PFSK-1 (cell line): ENCODE results near the gene STAC3.

Source experiments
- FOXP2 ChIP-seq: optimal IDR thresholded peaks from 2 replicates; pipeline ENCODE3; 2011; ENCODE audit warnings: borderline replicate concordance, control low read depth, inconsistent platforms; ENCODE audit not compliant: insufficient read depth; ENCODE audit errors: extremely low read length, extremely low read depth
- POLR2AphosphoS5 ChIP-seq: IDR thresholded peaks from 2 replicates; pipeline ENCODE4 v1.6.1; 2012; ENCODE audit warnings: low read depth, mild to moderate bottlenecking, control low read depth, low read length, moderate library complexity
- SIN3A ChIP-seq: IDR thresholded peaks from 2 replicates; pipeline ENCODE4 v1.6.1; 2012; ENCODE audit warnings: mild to moderate bottlenecking, low read length, moderate library complexity, borderline replicate concordance; ENCODE audit not compliant: insufficient read depth
- TAF1 ChIP-seq: IDR thresholded peaks from 2 replicates; pipeline ENCODE4 v1.6.1; 2012; ENCODE audit warnings: low read length, control low read depth, borderline replicate concordance; ENCODE audit not compliant: insufficient read depth
- TF ChIP-seq, protein P1 (sequence below), 2 experiments: IDR thresholded peaks; 2 replicates each; pipeline versions ENCODE4 v1.6.1 to v1.8.0; 2011 to 2012; ENCODE audit warnings: low read depth in 2 of 2, low read length in 2 of 2, control low read depth in 1 of 2, inconsistent platforms in 1 of 2, mild to moderate bottlenecking in 1 of 2, moderate library complexity in 1 of 2; ENCODE audit not compliant: insufficient read depth in 1 of 2

STAC3 gene

DNA sequence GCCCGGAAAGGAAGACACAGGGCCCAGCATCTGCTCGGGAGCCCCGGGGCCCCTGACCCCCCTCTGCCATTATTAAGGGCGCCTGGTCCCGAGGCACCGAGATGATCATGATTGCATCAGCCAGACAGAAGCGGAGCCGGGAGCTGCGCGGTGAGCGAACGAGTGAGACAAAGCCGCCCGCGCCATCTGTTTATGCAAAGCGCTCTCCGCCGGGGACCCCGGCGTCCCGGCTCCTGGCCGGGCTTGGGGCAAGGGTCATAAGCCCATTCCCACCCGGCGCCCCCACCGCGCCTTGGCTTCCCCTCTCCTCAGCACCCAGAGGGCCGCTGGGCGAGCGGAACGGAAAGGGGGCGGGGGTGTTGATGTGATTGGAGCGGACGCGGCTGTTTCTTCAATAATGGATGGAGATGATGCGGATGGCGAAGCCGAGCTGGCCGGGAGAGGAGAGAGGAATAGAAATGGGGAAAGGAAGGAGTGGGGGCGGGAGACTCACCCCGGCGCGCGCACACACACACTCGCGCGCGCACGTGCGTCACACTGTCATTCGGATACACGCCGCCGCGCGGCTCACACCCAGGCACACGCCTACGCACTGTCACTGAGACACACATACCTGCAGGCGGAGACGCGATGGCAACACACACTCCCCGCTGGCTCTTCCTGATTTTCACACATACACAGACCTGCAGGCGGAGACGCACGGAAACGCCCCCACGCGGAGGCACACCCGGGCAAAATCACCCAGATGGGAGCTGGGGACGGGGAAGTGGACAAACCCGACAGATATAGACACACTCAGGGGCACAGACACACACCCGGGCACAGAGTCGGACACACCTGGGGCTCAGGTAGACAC is 10.7 kb downstream of the STAC3 start:
- TF ChIP-seq SIN3A (peak; percentile 44; the same call in 1 of the 2 replicates), POLR2AphosphoS5 (no peak)

DNA sequence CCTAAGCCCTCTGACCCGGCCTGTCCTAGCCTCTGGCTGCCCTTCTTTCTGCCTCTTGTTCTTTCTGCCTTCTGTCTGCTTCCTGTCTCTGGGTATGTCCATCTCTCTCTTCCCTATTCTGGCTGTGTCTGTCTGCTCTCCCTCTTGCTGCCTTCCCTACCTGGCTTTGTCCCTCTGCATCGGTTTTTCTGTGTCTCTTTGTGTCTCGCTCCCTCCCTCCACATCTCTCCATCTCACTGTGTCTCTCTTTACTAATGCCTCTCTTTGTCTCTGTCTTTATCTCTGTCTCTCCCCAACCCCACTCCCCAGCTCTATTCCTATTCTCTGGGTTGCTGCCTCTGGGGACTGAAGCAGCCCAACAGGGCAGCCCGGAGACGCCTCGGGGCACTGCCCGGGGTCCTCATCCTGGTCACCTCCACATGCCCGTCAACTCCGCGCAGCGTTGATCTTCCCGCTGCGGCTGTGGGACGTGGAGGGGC is 11.4 kb downstream of the STAC3 start:
- TF ChIP-seq TAF1: no peak
- no peak for TF ChIP-seq SIN3A
- TF ChIP-seq, protein P1, sequence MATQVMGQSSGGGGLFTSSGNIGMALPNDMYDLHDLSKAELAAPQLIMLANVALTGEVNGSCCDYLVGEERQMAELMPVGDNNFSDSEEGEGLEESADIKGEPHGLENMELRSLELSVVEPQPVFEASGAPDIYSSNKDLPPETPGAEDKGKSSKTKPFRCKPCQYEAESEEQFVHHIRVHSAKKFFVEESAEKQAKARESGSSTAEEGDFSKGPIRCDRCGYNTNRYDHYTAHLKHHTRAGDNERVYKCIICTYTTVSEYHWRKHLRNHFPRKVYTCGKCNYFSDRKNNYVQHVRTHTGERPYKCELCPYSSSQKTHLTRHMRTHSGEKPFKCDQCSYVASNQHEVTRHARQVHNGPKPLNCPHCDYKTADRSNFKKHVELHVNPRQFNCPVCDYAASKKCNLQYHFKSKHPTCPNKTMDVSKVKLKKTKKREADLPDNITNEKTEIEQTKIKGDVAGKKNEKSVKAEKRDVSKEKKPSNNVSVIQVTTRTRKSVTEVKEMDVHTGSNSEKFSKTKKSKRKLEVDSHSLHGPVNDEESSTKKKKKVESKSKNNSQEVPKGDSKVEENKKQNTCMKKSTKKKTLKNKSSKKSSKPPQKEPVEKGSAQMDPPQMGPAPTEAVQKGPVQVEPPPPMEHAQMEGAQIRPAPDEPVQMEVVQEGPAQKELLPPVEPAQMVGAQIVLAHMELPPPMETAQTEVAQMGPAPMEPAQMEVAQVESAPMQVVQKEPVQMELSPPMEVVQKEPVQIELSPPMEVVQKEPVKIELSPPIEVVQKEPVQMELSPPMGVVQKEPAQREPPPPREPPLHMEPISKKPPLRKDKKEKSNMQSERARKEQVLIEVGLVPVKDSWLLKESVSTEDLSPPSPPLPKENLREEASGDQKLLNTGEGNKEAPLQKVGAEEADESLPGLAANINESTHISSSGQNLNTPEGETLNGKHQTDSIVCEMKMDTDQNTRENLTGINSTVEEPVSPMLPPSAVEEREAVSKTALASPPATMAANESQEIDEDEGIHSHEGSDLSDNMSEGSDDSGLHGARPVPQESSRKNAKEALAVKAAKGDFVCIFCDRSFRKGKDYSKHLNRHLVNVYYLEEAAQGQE (IDR thresholded peaks at IDR 0.05; ENCODE audit: insufficient read depth in 1 of 2, low read depth in 2 of 2, low read length in 2 of 2): no peak
- no peak for TF ChIP-seq POLR2AphosphoS5
- no peak for TF ChIP-seq FOXP2

GRCh38 chr12:57238854-57239554 is 12.0 kb downstream of the STAC3 start:
- TF ChIP-seq POLR2AphosphoS5 (peak; percentile 61), TAF1 (no peak)

DNA sequence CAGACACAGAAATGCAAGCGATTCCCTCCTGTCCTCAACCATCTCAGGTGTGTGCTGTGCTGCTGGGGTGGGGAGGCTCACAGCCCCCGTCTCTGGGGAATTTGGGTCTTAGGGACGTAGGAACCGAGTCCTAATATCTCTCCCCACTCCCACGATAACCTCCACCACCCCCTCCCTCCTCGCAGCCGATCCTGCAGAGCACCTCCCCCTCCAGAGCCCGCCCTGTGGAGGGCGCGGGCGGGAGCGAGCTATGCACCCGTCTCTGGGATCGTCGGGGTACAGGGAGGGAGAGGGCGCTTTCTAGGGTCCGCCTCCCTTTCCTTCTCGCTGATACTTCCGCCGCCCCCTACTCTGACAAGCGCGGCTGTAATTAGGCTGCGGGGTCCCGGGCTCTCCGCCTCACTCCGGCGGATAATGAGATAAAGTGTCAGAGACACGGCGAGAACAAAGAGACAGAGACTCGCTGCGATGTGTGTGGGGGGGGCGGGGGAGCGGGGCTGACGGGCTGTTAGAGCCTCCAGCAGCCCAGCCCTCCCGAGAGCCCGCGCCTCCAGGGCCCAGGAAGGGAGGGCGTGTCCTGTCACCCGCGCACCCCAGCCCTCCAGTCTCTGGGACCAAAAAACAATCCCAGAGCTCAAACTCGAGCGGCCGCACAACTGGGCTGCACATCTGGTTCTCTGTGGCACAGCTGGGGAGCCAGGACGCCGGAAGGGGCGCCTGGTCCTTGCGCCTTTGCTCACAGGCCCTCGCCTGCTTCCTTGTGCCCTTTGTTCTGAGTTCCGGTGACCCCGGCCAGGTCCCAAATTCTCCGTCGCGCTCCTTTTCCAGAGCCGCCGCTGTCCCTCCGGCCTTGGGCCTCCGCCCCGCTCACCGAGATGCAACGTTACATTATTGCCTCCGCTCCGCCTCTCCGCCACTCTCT is 12.8 kb downstream of the STAC3 start:
- TF ChIP-seq TAF1: no peak
- no peak for TF ChIP-seq POLR2AphosphoS5
- TF ChIP-seq SIN3A: no peak
- TF ChIP-seq FOXP2: no peak
- TF ChIP-seq, protein P1 (IDR thresholded peaks at IDR 0.05; ENCODE audit: insufficient read depth in 1 of 2, low read depth in 2 of 2, low read length in 2 of 2): no peak

- TF ChIP-seq TAF1: no peak
- no peak for TF ChIP-seq FOXP2
- no peak for TF ChIP-seq SIN3A
- TF ChIP-seq, protein P1 (IDR thresholded peaks at IDR 0.05; ENCODE audit: insufficient read depth in 1 of 2, low read depth in 2 of 2, low read length in 2 of 2): no peak
- TF ChIP-seq POLR2AphosphoS5: no peak
Observed at GRCh38 chr12:57237596-57237931, 13.4 kb downstream of the STAC3 start.
